ENCODE results near the gene HIC1. TPM values are rescaled to one million over a fixed set of nuclear protein-coding genes. Genes with fewer than 3 reads are reported as not detected.

Gene HIC1
- polyA plus RNA-seq, 3 donors = 0.13 to 14.2 (median 0.30) TPM

DNA sequence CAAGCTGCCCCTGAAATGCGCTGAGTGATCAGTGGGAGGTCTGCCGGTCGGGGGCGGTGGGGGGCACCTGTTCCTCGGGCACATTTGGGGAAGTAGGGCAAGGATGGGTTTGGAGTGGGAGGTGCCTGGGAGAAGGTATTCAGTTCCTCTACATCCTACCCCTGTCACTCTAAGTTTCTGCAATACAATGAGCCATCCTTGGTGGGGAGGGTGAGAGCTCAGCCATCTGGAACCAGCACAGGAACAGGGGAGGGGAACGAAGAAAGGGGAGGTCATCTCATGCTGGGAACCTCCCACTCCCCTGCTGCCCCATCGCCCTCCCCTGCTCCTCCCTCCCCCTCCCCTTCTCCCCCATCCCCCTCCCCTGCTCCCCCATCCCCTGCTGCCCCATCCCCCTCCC, 20.7 kb upstream of the HIC1 start:
- WGBS (ENCODE audit: insufficient coverage) = 86% methylated on average over 1 of the region's 7 CpGs
- intact Hi-C loops (cut with micrococcal nuclease) = loop anchor here in 1 of 2 donors (10.0 kb wide), 1 partner anchor 319 kb away; the partner anchor contains the start of gene TLCD2
- no peak overlapping the region for H3K9ac ChIP-seq (ENCODE audit: insufficient read depth, low read length, poor library complexity, severe bottlenecking)

DNA sequence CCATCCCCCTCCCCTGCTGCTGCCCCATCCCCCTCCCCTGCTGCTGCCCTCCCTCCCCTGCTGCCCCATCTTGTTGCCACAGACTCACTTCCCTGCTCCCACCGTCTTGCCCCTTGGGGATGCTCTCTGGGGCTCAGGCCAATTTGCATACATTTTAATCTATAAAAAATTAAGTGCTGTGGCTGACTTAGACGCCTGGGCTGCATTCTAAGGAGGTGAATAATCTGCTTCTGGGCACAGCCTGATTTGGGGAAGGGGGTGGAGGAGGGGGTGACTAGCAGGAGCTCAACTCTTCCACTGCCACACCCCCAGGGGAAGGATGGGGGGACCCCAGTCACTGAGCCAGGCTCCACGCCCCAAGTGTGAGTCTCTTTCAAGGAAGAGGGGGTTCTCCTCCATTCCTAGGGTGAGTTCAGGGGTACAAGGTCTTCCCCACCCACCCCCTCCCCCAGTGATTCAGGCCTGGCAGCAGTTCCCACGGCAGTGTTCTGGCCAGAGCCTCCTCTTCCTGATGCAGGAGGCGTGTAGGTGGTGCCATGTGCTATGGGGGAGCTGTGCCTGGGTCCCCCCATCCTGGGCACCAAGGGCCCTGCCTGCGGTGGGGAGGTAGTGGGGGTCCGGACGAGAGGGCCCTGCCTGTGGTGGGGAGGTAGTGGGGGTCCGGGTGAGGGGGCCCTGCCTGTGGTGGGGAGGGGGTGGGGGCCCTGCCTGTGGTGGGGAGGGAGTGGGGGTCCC, 19.9 kb upstream of the HIC1 start:
- Histone ChIP-seq H3K4me3 (replicated peaks in 1 of 3; ENCODE audit: low read depth in 2 of 3, low read length in 3 of 3) (no peak overlapping the region), H3K27me3 (ENCODE audit: control insufficient read depth in 2 of 2, insufficient read depth in 2 of 2, low read length in 2 of 2) (no peaks in the 10 kb centered on the region), H3K4me1 (ENCODE audit: control insufficient read depth in 1 of 2, insufficient read depth in 2 of 2, low read length in 2 of 2) (peaks cover 10 to 13% of the 10 kb centered on the region in 2 donors), H3K9me3 (replicated peaks in 1 of 2; ENCODE audit: control insufficient read depth in 1 of 2, insufficient read depth in 1 of 2, low read length in 2 of 2) (no peaks in the 10 kb centered on the region), H4K20me1 (ENCODE audit: insufficient read depth, low read length) (no peaks in the 10 kb centered on the region), H3K4me2 (replicated peaks; ENCODE audit: extremely low read depth, low read length, poor library complexity, severe bottlenecking) (no peak overlapping the region), H3K36me3 (replicated peaks in 1 of 2; ENCODE audit: control insufficient read depth in 1 of 2, insufficient read depth in 2 of 2, low read length in 2 of 2) (peaks cover 19 to 27% of the 10 kb centered on the region in 2 donors), H3K9ac (ENCODE audit: insufficient read depth, low read length, poor library complexity, severe bottlenecking) (no peak overlapping the region), H2AFZ (ENCODE audit: insufficient read depth, low read depth, low read length, poor library complexity, severe bottlenecking) (no peak overlapping the region), H3K79me2 (ENCODE audit: insufficient read depth, low read length) (no peaks in the 10 kb centered on the region), H3K27ac (ENCODE audit: low read depth in 1 of 2, low read length in 2 of 2) (no peak overlapping the region)
- WGBS (ENCODE audit: insufficient coverage) = no CpG with 5 or more reads among the region's 9 CpGs
- intact Hi-C loops (cut with micrococcal nuclease) = loop anchor here in 1 of 2 donors (10.0 kb wide), 1 partner anchor 320 kb away; the partner anchor contains the start of gene TLCD2
- Mint-ChIP-seq H3K9me3 (no peaks in the 10 kb centered on the region), H3K27me3 (ENCODE audit: low read depth in 3 of 3) (peaks cover 0 to 2% (median under 1%) of the 10 kb centered on the region in 3 donors), H3K36me3 (peaks cover 26 to 28% of the 10 kb centered on the region in 2 donors), H3K4me3 (no peak overlapping the region), H3K27ac (no peak overlapping the region), H3K4me1 (peaks cover 14% of the 10 kb centered on the region)
- DNase-seq = no peak
- TF ChIP-seq, protein P1, sequence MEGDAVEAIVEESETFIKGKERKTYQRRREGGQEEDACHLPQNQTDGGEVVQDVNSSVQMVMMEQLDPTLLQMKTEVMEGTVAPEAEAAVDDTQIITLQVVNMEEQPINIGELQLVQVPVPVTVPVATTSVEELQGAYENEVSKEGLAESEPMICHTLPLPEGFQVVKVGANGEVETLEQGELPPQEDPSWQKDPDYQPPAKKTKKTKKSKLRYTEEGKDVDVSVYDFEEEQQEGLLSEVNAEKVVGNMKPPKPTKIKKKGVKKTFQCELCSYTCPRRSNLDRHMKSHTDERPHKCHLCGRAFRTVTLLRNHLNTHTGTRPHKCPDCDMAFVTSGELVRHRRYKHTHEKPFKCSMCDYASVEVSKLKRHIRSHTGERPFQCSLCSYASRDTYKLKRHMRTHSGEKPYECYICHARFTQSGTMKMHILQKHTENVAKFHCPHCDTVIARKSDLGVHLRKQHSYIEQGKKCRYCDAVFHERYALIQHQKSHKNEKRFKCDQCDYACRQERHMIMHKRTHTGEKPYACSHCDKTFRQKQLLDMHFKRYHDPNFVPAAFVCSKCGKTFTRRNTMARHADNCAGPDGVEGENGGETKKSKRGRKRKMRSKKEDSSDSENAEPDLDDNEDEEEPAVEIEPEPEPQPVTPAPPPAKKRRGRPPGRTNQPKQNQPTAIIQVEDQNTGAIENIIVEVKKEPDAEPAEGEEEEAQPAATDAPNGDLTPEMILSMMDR (IDR thresholded peaks at IDR 0.05) = no peak

More for the DNA sequence above, 20.7 kb upstream of the HIC1 start:
- peaks cover 16% of the 10 kb centered on the region for H3K4me1 Mint-ChIP-seq
- no peak overlapping the region for H3K27ac ChIP-seq (ENCODE audit: low read depth in 1 of 2, low read length in 2 of 2)
- no peak overlapping the region for H3K4me2 ChIP-seq (replicated peaks; ENCODE audit: extremely low read depth, low read length, poor library complexity, severe bottlenecking)
- no peak overlapping the region for H2AFZ ChIP-seq (ENCODE audit: insufficient read depth, low read depth, low read length, poor library complexity, severe bottlenecking)
- peaks cover 15 to 19% of the 10 kb centered on the region in 2 donors for H3K4me1 ChIP-seq (ENCODE audit: control insufficient read depth in 1 of 2, insufficient read depth in 2 of 2, low read length in 2 of 2)
- peaks cover 7 to 9% (median 7%) of the 10 kb centered on the region in 3 donors for H3K27me3 Mint-ChIP-seq (ENCODE audit: low read depth in 3 of 3)
- peaks cover 19 to 27% of the 10 kb centered on the region in 2 donors for H3K36me3 ChIP-seq (replicated peaks in 1 of 2; ENCODE audit: control insufficient read depth in 1 of 2, insufficient read depth in 2 of 2, low read length in 2 of 2)
- no peaks in the 10 kb centered on the region for H3K9me3 ChIP-seq (replicated peaks in 1 of 2; ENCODE audit: control insufficient read depth in 1 of 2, insufficient read depth in 1 of 2, low read length in 2 of 2)
- DNase-seq = no peak
- no peaks in the 10 kb centered on the region for H3K79me2 ChIP-seq (ENCODE audit: insufficient read depth, low read length)
- no peak overlapping the region for H3K4me3 ChIP-seq (replicated peaks in 1 of 3; ENCODE audit: low read depth in 2 of 3, low read length in 3 of 3)
- H3K27ac Mint-ChIP-seq = no peak overlapping the region
- H4K20me1 ChIP-seq (ENCODE audit: insufficient read depth, low read length) = no peaks in the 10 kb centered on the region
- TF ChIP-seq, protein P1 (IDR thresholded peaks at IDR 0.05) = no peak
- peaks cover 24 to 26% of the 10 kb centered on the region in 2 donors for H3K36me3 Mint-ChIP-seq
- H3K4me3 Mint-ChIP-seq = no peak overlapping the region
- H3K9me3 Mint-ChIP-seq = peaks cover 0 to 7% (median 2%) of the 10 kb centered on the region in 7 donors
- peaks cover 0 to 6% of the 10 kb centered on the region in 2 donors for H3K27me3 ChIP-seq (ENCODE audit: control insufficient read depth in 2 of 2, insufficient read depth in 2 of 2, low read length in 2 of 2)
